HK-2 (cell line): Measurements from ENCODE around the gene BCL6B.
A peak's percentile ranks its signal among the peaks of the same experiment; 100 is the strongest.
"Not testable (repeated sequence)": the region's sequence is repeated elsewhere in the genome, so short reads cannot be mapped to it uniquely, and the experiment has no call there.

ENCODE experiments used
- DNase-seq: peaks from one replicate; pipeline ENCODE4 v3.0.0-alpha.2; 2018; ENCODE audit not compliant: unreplicated experiment

BCL6B gene

DNA sequence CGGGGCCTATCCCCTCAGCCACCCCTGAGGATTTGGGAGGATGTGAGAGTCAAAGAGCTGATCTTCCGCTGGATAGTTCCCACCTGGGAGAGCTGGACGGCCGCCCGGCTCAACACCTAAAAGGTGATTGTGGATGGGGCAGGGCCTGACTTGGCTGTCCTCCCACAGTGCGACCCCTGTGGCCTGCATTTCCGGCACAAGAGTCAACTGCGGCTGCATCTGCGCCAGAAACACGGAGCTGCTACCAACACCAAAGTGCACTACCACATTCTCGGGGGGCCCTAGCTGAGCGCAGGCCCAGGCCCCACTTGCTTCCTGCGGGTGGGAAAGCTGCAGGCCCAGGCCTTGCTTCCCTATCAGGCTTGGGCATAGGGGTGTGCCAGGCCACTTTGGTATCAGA lies 4.5 kb downstream of the BCL6B start:
- no peak for DNase-seq

DNA sequence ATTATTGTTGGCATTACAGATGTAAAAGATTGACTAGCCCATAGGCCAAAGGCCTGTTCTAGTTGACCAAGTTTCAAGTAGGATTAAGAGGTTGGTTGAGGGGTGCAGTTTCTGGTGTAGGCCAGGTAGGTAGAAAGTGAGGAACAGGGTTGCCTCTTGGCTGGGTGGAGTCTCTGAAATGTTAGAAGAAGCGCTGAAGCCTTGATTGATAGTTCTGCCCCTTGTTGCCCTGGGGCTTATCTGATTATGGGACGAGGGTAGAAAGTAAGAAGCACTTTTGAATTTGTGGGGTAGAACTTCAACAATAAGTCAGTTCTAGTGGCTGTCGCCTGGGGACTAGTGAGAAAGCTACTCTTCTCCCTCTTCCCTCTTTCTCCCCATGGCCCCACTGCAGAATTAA lies 6.2 kb downstream of the BCL6B start:
- DNase-seq, result no peak

DNA sequence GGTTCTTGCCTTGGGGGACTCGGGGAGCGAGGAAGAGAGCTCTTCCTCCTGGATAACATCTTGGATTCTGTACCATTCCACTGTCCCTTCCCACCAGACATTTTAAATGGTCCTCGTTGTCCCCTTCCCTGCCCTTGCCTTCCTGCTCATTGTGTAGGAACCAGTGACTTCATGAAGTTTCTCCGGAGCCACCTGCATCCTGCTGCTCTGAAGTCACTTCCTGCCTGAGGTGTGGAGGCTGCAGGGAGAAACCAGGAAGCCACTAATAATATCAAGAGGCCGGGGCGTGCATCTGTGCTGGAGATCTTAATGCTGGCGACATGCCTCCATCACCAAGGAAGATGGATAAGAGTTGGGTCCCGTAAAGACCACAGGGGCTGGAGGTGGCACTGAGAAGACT lies 6.8 kb downstream of the BCL6B start:
- no peak for DNase-seq

DNA sequence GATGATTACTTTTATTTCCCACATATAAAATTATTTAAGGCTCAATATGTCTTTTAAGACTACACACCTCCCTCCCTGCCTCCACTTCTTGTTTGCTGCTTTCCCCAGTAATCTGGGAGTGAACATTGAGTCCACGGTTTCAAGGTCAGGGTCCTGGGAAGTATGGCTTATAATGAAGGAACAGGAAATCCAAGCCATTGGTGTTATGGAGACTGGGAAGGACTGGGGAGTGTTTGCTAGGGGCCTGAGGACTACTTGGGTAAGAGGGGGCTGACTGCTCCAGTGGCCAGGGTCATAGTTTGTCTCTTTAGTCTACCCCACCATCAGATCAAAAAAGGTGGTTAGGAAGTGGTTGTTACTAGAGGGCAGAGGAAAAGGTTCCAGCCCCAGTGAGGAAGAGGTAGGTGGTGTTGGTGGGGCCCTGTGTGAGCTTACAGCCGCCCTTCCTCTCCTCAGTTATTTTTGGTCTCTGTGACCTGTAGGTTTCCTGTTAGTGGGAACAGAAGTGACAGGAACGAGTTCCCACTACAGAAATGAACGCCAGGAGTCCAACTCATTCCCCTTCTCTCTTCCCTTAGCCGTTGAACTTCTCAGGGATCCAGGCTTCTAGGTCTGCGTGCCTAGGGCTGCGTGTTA lies 12.2 kb downstream of the BCL6B start:
- DNase-seq, result no peak

DNA sequence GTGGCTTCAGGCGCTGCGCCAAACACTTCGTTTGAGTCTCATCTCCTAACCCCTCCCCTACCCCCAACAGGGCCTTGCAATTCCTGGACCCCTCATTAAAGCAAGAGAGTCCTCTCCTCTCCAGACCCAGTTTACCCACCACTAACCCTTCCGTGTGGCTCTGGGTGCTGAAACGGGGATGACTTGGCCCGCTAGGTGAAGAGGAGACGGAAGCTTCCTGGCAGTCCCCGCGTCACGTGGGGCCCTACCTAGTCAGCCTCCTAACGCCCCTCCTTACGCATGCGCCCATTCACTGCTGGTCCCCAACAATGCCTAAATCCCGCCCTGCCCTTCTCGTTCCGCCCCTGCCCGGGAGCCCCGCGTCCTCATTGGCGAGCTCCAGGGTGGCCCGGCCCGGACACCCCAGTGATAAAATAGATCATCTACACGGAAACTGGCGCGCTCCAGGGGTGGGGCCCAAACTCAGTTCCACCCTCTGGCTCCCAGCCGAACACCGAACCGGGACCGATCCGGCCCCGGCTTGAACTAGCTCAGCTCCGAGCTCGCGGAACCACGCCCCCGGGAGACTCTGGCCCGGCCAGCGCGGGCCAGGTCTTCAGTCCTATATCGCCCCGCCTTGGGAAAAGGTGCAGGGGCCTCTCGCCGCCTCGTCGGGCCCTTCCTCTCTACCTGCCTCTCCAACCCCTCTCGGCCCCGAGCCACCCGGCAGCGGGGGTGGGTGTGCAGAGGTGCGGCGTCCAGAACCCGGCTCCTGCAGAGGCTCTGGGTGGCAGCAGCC lies 12.9 kb downstream of the BCL6B start, which contains the start of gene SLC16A13:
TSS of gene SLC16A13 (plus strand) at position 425 of the 778 bp plus-strand sequence. CDS start 368 bp downstream, outside the sequence.
- peak; percentile 98 for DNase-seq

DNA sequence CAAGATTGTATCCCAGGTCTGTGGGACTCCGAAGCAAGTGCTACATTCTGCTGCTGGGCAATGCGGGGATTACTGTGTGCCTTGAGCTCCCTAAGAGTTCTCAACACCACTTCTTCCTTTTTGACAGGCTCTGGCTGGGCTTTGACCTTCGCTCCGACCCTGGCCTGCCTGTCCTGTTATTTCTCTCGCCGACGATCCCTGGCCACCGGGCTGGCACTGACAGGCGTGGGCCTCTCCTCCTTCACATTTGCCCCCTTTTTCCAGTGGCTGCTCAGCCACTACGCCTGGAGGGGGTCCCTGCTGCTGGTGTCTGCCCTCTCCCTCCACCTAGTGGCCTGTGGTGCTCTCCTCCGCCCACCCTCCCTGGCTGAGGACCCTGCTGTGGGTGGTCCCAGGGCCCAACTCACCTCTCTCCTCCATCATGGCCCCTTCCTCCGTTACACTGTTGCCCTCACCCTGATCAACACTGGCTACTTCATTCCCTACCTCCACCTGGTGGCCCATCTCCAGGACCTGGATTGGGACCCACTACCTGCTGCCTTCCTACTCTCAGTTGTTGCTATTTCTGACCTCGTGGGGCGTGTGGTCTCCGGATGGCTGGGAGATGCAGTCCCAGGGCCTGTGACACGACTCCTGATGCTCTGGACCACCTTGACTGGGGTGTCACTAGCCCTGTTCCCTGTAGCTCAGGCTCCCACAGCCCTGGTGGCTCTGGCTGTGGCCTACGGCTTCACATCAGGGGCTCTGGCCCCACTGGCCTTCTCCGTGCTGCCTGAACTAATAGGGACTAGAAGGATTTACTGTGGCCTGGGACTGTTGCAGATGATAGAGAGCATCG lies 15.4 kb downstream of the BCL6B start:
- DNase-seq, result no peak

DNA sequence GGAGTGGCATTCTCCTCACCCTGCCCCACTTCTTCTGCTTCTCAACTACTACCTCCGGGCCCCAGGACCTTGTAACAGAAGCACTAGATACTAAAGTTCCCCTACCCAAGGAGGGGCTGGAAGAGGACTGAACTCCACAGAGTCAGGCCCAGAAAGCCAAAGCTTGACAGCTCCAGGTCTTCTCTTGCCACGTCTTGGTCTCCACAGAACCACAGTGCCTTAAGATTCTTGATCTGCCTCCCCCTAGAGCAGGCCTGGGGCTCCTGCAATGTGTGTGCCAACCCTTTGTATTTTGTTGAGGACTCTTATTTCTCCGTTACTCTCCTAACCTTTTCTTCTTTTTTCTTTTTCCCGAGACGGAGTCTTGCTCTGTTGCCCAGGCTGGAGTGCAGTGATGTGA lies 17.0 kb downstream of the BCL6B start:
- no peak for DNase-seq

DNA sequence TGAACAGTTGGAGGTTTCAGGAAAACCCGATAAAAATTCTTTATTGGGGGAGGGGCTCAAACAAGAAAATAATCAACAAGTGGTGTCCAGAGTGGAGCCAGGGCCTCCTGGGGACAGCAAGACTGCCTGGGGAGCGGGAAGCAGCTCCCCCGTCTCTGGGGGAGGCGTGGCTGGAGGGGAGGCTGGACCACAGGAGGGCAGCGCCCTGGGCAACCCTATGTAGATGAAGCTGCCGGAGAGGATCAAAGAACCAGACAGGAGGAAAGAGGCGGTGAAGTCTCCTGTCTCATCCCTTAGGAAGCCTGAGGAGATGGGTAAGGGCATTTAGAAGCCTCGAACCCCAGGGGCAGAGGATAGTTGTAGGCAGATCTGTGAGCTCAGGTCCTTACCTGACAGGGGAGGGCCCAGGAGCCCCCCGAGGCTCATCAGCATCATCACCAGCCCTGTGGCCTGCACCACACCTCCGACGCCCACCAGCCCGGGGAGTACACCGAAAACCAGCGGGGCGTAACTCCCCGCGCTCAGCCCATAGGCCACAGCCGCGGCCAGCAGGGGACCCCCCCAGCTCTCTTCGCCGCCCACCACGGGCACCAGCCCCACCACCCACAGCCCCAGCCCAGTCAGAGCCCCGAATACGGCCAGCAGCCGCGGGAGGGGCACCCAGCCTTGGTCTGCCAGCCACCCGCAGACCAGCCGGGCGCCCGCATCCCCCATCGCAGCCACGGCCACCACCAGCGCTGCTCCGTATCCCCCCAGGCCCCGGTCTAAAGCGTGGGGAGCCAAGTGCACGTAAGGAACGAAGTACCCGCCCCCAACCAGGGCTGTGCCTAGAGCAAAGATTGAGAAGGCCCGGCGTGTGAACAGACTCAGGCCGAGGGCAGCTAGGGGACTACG lies 19.0 kb downstream of the BCL6B start:
- DNase-seq, result no peak

DNA sequence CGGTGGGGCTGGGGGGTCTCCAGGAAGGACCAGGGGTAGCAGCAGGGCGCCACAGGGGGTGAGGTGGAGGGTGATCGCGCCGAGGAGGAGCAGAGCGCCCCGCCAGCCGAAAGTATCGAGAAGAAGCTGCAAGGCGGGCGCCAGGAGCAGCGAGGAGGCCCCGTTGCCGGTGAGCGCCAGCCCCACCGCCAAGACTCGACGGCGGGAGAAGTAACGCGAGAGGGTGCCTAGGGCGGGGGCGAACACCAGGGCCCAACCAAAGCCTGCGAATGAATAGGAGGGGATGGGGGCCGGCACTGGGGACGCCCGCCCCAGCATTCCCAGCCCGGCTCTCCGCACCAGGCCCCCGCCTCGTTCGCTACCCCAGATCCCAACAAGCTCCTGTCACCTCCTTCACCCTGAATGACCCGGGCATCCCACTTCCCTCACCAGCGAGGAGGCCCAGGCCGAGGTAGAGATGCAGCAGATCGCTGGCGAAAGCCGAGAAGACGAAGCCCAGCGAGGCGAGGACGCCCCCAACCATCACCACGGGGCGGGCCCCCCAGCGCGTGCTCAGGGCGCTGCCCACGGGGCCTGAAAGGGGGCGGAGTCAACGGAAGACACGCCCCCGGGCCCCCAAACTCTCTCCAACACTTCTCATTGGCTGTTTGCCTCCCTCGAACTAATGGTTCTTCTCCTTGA lies 19.8 kb downstream of the BCL6B start:
- DNase-seq, result no peak

DNA sequence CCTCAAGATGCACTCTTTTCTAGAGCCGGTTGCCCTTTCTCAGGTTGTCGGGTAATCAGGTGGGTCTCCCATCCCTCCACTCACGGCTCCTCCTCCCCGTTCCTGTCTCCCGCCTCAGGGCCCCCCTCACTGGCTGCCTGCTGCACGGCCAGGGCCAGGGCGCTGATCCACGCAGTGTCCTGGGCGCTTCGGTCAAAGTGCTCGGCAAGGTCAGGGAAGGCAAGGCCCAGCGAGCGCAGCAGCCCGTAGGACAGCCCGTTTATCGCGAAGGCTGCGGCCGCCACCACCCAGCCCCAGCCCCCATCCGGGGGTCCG lies 20.3 kb downstream of the BCL6B start:
- DNase-seq, result no peak

DNA sequence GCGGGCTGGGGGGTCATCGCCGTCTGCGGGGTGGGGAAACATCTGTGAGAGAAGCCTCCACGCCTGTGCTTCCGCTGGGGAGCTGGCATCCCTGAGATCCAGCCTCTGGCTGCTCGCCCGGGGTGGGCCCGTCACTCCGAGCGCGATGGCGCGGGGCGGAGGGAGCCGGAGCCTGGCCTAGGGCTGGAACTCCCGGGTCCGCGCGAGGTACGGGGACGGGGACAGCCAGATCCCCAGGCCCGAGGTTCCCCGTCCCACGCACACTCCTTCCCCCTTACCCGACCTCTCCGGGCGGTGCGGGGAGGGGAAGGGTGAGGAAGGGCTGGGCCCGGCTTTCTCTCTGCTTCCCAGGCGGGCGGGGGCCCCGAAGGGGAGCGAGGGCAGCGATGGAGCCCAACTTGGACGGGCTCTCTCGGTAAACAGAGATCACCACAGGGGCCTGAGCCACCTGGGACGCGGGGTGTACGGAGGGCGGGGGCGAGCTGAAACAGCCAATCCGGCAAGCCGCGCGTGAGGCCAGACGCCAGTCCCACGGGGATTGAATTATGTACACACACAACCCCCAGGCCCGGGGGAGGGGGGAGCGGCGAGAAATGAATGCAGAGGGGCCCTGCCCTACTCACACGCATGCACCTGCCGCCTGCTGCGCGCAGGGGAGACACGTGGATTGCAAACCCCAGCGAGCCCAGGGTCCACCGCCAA lies 20.8 kb downstream of the BCL6B start, which contains the start of gene SLC16A11:
TSS of gene SLC16A11 (minus strand) at position 596 of the 702 bp plus-strand sequence. CDS start at position 17, 579 bp downstream.
- no peak for DNase-seq

DNA sequence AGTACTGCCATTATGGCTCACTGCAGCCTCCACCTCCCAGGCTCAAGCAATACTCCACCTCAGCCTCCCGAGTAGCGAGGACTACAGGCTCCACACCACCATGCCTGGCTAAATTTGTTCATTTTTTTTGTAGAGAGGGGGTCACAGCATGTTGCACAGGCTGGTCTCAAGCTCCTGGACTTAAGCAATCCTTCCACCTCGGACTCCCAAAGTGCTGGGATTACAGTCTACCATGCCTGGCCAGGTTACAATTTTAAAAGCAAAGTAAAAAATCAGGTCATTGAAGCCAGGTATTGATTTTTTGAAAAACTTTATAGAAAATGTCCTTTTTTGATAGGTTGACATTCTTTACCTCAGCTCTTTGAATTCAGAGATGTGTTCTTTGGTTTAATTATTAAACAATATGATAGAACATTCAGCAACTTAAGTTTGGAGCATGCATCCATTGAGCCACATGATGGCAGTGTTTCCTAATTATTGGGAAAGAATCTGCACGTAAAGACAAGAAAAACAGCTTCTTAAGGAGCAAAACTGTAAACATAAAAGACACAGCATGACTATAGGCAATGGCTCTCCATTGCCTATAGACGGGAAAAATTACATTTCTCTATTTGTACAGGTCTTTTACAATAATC lies 22.8 kb downstream of the BCL6B start:
- no peak for DNase-seq

DNA sequence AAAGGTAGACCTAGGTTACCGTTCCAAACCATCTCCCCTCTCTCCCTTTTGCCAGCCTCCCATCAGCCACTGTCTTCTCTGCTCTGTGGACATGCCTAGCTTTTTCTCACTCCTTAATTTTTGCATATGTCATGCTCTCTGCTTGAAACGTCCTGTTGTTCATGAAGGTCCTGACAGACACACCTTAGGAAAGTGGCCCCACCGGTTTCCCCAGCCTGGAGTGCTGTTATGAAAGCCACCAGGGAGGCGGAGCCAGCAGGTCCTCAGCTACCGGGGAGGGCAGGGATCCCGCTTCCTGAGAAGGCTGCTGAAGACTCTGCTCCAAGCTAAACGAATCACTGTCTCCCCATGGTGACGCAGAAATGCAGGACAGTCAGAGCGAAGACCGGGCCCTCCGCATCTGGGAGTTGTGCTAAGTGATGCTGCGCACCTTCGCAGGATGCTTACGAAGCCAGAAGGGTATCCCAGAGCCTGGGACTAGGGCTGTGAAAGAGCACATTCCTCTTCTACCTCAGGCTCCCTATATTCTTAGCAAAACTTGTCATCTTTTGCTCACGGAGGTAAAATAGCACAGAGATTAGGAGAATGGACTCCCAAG lies 23.4 kb downstream of the BCL6B start:
- DNase-seq, result no peak

DNA sequence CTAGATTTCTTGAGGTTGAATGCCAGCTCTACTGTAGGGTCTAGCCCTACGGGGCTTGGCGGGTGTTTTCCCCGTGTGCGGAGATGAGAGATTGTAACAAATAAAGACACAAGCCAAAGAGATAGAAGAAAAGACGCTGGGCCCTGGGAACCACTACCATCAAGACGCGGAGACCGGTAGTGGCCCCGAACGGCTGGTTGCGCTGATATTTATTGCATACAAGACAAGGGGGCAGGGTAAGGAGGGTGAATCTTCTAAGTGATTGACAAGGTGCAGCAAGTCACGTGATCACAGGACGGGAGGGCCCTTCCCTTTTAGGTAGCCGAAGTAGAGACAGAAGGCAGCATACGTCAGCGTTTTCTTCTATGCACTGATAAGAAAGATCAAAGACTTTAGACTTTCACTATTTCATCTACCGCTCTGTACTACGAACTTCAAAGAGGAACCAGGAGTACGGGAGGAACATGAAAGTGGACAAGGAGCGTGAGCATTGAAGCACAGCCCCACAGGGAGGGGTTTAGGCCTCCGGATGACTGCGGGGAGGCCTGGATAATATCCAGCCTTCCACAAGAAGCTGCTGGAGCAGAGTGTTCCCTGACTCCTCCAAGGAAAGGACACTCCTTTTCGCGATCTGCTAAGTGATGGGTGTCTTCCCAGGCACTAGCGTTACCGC lies 24.0 kb downstream of the BCL6B start:
- DNase-seq, result not testable (repeated sequence)

DNA sequence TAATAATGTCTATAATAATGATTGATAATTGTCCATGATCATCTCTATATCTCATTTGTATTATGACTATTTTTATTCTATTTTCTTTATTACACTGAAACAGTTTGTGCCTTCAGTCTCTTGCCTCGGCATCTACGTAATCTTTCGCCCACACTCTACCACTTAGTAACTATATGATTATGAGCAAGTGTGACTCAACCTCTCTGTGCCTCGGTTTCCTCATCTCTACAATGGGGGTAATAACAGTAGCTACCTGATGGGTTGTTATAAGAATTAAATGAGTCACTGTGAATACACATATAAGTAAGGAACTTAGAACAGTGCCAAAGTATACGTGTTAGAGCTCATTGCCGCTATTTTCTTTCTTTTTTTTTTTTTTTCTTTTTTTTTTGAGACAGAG lies 24.7 kb downstream of the BCL6B start:
- no peak for DNase-seq

DNA sequence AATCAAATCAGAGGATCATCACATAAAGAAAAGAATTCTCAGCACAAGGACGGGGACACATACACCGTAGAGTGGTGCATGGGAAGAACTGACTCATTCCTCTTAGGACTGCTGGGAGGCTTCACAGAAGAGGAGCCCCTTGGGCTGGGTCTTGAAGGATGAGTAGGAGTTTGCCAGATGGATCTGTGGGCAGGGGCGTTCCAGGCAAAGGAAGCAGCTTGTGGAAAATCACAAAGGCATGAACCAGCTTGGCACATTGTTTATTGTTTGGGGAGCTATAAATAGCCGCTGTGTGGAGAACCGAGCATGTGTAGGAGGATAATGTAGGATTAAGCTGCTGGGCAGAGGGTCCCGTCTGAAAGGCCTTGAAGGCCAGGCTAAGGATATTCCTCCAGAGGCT lies 26.1 kb downstream of the BCL6B start:
- DNase-seq, result no peak

DNA sequence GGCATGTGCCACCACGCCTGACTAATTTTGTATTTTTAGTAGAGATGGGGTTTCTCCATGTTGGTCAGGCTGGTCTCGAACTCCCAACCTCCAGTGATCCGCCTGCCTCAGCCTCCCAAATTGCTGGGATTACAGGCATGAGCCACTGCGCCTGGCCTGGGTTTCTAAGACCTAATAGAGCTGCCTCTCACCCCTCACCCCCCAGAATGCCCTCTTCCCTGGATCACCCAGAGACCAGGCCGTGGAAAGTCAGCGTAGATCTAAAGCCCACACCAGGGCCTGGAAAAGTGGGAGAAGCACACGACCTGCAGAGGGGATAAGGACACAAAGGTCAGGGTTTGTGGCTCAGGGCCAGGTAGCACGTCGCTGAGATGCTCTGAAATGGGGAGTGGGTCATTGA lies 27.7 kb downstream of the BCL6B start:
- not testable (repeated sequence) for DNase-seq

DNA sequence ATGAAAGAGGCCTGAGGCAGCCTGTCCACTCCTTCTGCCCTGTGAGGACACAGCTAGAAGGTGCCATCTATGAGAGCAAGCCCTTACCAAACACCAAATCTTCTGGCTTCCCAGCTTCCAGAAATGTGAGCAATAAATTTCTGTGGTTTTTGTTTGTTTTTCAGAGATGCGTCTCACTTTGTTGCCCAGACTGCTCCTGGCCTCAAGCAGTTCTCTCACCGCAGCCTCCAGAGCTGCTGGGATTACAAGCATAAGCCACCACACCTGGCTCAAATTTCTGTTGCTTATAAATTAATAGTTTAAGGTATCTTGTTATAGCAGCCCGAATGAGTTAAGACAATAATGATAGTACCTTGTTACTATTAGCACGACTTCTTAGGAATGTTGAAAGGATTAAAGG lies 33.5 kb downstream of the BCL6B start:
- DNase-seq, result no peak
